ENCODE data around the gene UGT1A7. TPM values are rescaled to one million over a fixed set of nuclear protein-coding genes. Genes with fewer than 3 reads are reported as not detected.

Gene UGT1A7
- polyA plus RNA-seq, 3 donors, result not detected

GRCh38 chr2:233758849-233759248 is 77.1 kb downstream of the UGT1A7 start:
- TF ChIP-seq, protein P1, sequence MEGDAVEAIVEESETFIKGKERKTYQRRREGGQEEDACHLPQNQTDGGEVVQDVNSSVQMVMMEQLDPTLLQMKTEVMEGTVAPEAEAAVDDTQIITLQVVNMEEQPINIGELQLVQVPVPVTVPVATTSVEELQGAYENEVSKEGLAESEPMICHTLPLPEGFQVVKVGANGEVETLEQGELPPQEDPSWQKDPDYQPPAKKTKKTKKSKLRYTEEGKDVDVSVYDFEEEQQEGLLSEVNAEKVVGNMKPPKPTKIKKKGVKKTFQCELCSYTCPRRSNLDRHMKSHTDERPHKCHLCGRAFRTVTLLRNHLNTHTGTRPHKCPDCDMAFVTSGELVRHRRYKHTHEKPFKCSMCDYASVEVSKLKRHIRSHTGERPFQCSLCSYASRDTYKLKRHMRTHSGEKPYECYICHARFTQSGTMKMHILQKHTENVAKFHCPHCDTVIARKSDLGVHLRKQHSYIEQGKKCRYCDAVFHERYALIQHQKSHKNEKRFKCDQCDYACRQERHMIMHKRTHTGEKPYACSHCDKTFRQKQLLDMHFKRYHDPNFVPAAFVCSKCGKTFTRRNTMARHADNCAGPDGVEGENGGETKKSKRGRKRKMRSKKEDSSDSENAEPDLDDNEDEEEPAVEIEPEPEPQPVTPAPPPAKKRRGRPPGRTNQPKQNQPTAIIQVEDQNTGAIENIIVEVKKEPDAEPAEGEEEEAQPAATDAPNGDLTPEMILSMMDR (IDR thresholded peaks at IDR 0.05), result no peak
- H3K27me3 ChIP-seq (ENCODE audit: control insufficient read depth in 2 of 2, insufficient read depth in 2 of 2, low read length in 2 of 2), result no peaks in the 10 kb centered on the region
- peaks cover 0 to 11% (median 4%) of the 10 kb centered on the region in 7 donors for H3K9me3 Mint-ChIP-seq
- H3K9me3 ChIP-seq (replicated peaks in 1 of 2; ENCODE audit: control insufficient read depth in 1 of 2, insufficient read depth in 1 of 2, low read length in 2 of 2), result peaks cover 0 to 4% of the 10 kb centered on the region in 2 donors
- H3K27me3 Mint-ChIP-seq (ENCODE audit: low read depth in 3 of 3), result peaks cover 0 to 2% (median 0%) of the 10 kb centered on the region in 3 donors
- H3K4me3 Mint-ChIP-seq, result no peak overlapping the region
- no peak for DNase-seq
- H3K4me1 ChIP-seq (ENCODE audit: control insufficient read depth in 1 of 2, insufficient read depth in 2 of 2, low read length in 2 of 2), result no peaks in the 10 kb centered on the region
- no peaks in the 10 kb centered on the region for H3K79me2 ChIP-seq (ENCODE audit: insufficient read depth, low read length)
- no peaks in the 10 kb centered on the region for H3K36me3 ChIP-seq (replicated peaks in 1 of 2; ENCODE audit: control insufficient read depth in 1 of 2, insufficient read depth in 2 of 2, low read length in 2 of 2)
- H3K4me3 ChIP-seq (replicated peaks in 1 of 3; ENCODE audit: low read depth in 2 of 3, low read length in 3 of 3), result no peak overlapping the region
- H3K27ac Mint-ChIP-seq, result no peak overlapping the region
- 100% methylated on average over 1 of the region's 2 CpGs for WGBS (ENCODE audit: insufficient coverage)
- no peak overlapping the region for H3K4me2 ChIP-seq (replicated peaks; ENCODE audit: extremely low read depth, low read length, poor library complexity, severe bottlenecking)
- H3K4me1 Mint-ChIP-seq, result no peaks in the 10 kb centered on the region
- no peak overlapping the region for H3K27ac ChIP-seq (ENCODE audit: low read depth in 1 of 2, low read length in 2 of 2)
- no peaks in the 10 kb centered on the region for H4K20me1 ChIP-seq (ENCODE audit: insufficient read depth, low read length)
- H3K36me3 Mint-ChIP-seq, result no peaks in the 10 kb centered on the region
- H2AFZ ChIP-seq (ENCODE audit: insufficient read depth, low read depth, low read length, poor library complexity, severe bottlenecking), result no peak overlapping the region
- H3K9ac ChIP-seq (ENCODE audit: insufficient read depth, low read length, poor library complexity, severe bottlenecking), result no peak overlapping the region
- intact Hi-C loops (cut with micrococcal nuclease), result no loop called here

DNA sequence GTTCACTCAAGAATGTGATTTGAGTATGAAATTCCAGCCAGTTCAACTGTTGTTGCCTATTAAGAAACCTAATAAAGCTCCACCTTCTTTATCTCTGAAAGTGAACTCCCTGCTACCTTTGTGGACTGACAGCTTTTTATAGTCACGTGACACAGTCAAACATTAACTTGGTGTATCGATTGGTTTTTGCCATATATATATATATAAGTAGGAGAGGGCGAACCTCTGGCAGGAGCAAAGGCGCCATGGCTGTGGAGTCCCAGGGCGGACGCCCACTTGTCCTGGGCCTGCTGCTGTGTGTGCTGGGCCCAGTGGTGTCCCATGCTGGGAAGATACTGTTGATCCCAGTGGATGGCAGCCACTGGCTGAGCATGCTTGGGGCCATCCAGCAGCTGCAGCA is 78.3 kb downstream of the UGT1A7 start, which contains the start of gene UGT1A1:
UGT1A1 (plus strand) TSS at position 228 of the 400 bp plus-strand sequence; CDS start at position 246, 18 bp downstream.
- H3K9ac ChIP-seq (ENCODE audit: insufficient read depth, low read length, poor library complexity, severe bottlenecking), result no peak within 1 kb of the TSS
- DNase-seq, result no peak
- H3K27ac ChIP-seq (ENCODE audit: low read depth in 1 of 2, low read length in 2 of 2), result no peak within 1 kb of the TSS
- WGBS (ENCODE audit: insufficient coverage), result 83% methylated on average over 3 of the region's 6 CpGs
- H3K36me3 ChIP-seq (replicated peaks in 1 of 2; ENCODE audit: control insufficient read depth in 1 of 2, insufficient read depth in 2 of 2, low read length in 2 of 2), result no peaks in the 10 kb centered on the region
- H3K4me1 ChIP-seq (ENCODE audit: control insufficient read depth in 1 of 2, insufficient read depth in 2 of 2, low read length in 2 of 2), result no peaks in the 10 kb centered on the region
- Mint-ChIP-seq H3K27ac (no peak within 1 kb of the TSS), H3K9me3 (peaks cover 0 to 7% (median 1%) of the 10 kb centered on the region in 7 donors), H3K27me3 (ENCODE audit: low read depth in 3 of 3) (peaks cover 0 to 2% (median 2%) of the 10 kb centered on the region in 3 donors), H3K4me1 (no peaks in the 10 kb centered on the region), H3K36me3 (no peaks in the 10 kb centered on the region), H3K4me3 (no peak within 1 kb of the TSS)
- no peaks in the 10 kb centered on the region for H4K20me1 ChIP-seq (ENCODE audit: insufficient read depth, low read length)
- intact Hi-C loops (cut with micrococcal nuclease), result no loop called here
- TF ChIP-seq, protein P1 (IDR thresholded peaks at IDR 0.05), result no peak
- no peak within 1 kb of the TSS for H3K4me2 ChIP-seq (replicated peaks; ENCODE audit: extremely low read depth, low read length, poor library complexity, severe bottlenecking)
- H3K4me3 ChIP-seq (replicated peaks in 1 of 3; ENCODE audit: low read depth in 2 of 3, low read length in 3 of 3), result no peak within 1 kb of the TSS
- peaks cover 0 to 2% of the 10 kb centered on the region in 2 donors for H3K9me3 ChIP-seq (replicated peaks in 1 of 2; ENCODE audit: control insufficient read depth in 1 of 2, insufficient read depth in 1 of 2, low read length in 2 of 2)
- H2AFZ ChIP-seq (ENCODE audit: insufficient read depth, low read depth, low read length, poor library complexity, severe bottlenecking), result no peak within 1 kb of the TSS
- H3K27me3 ChIP-seq (ENCODE audit: control insufficient read depth in 2 of 2, insufficient read depth in 2 of 2, low read length in 2 of 2), result no peaks in the 10 kb centered on the region
- no peaks in the 10 kb centered on the region for H3K79me2 ChIP-seq (ENCODE audit: insufficient read depth, low read length)

All from CD14-positive monocyte (primary cell).